GM18511 (cell line): ENCODE measurements around the gene STIP1.
A peak's percentile ranks its signal among the peaks of the same experiment; 100 is the strongest.

Experiments
- ATAC-seq: cut with Tn5 transposase; IDR thresholded peaks from one replicate; pipeline ENCODE4 v1.9.1; 2021; ENCODE audit warnings: mild to moderate bottlenecking, moderate library complexity; ENCODE audit not compliant: unreplicated experiment

Gene STIP1

GRCh38 chr11:64185693-64186491, at the start of gene STIP1:
STIP1 (plus strand) TSS chr11:64186171; CDS start chr11:64186262, 91 bp downstream.
- ATAC-seq = peak; percentile 87

DNA sequence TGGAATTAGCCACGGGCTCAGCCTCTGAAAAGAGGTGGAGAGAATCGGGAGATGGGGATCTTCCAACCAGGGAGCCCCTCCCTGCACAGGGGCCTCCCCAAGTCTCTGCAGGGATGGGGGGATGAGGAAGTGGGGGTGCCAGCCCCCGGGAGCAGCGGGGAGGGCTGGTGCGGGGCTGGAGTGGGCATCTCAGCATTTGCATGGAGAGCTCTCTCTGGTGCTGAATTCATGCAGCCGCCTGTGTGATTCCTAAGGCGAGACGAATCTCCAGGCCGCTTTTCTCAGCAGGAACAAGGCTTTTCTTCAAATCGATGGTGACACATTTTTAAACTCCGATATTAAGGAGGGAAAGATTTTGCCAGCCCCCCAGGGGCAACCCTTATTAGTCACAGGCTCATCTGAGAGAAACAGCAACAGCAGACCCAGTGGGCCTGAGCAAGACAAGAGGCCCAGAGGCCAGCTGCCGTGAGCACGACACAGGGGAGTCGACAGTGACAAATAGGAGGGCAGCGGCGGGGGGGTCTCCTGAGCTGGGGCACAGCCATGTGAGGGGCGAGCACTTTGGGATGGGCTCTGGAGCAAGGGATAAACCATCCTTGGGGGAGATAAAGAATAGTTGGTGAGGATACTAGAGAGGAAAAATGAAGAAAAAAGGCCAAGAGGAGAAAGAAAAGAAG, 49.1 kb upstream of the STIP1 start:
- no peak for ATAC-seq

DNA sequence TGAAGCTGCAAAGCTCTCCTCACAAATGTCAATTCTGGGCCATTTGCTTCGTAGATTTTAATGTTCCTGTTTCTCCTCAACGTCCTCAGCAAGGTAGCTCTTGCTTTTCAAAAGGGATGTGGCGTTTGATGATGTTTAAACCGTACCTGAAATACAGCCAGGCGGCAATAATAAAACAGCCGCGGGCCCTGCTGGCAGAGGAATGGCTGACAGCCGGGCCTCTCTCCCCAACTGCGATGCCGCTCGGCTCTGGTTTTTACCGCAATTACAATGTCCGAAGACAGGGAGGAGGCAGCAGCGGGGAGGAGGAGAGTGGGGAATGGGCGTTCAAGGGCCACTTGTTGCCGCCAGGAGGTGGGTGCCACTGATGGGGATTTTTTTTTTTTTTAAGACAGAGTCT, 47.6 kb upstream of the STIP1 start:
- ATAC-seq = no peak

DNA sequence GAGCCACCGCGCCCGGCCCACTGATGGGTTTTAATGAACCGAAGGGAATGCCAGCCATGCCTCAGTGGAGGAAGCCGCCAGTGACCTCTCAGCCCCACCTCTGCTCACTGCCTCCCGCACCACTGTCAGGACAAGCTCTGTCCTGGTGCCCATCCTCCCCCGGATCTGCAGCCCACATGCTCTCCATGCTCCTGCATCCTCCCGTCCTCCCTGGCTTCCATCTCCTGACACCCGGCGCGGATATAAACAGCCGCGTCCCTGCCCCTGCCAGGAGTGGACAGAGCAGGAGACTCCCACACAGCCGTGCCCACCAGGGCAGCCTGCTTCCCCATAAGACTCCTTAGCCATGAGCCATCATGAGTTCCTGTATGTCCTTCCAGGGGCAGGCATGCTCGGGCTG, 46.9 kb upstream of the STIP1 start:
- no peak for ATAC-seq

GRCh38 chr11:64140082-64140481, 45.9 kb upstream of the STIP1 start:
- no peak for ATAC-seq

DNA sequence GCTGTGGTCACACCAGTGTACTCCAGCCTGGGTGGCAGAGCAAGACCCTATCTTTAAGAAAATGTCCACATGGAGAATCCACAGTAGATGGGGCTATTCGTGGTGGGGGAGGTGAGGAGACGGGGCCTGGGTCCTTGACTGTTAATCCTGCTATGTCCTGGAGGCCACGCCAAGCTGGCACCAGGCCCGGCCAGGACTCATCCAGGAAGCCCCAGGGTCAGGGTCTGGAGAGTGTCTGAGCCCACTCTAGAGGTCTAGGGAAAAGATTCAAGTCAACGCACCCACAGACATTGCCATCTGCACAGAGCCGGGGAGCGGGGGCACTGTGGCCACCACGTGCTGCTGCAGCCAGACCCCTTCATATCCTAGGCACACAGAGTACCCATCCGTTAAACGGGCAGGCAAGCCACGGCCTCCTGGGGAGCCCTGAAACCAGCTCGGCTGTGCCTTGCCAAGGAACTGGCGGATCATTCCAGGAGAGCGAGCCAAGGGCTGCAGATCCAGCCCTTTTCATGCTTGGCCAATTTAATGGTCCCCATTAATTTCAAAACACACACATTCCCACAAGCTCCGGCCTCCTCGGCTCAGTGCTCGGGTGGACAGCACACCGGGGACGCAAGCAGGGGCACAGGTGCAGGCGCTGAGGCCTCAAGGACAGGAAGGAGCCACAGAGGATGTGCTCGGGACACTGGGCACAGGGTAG, 44.7 kb upstream of the STIP1 start:
- no peak for ATAC-seq

DNA sequence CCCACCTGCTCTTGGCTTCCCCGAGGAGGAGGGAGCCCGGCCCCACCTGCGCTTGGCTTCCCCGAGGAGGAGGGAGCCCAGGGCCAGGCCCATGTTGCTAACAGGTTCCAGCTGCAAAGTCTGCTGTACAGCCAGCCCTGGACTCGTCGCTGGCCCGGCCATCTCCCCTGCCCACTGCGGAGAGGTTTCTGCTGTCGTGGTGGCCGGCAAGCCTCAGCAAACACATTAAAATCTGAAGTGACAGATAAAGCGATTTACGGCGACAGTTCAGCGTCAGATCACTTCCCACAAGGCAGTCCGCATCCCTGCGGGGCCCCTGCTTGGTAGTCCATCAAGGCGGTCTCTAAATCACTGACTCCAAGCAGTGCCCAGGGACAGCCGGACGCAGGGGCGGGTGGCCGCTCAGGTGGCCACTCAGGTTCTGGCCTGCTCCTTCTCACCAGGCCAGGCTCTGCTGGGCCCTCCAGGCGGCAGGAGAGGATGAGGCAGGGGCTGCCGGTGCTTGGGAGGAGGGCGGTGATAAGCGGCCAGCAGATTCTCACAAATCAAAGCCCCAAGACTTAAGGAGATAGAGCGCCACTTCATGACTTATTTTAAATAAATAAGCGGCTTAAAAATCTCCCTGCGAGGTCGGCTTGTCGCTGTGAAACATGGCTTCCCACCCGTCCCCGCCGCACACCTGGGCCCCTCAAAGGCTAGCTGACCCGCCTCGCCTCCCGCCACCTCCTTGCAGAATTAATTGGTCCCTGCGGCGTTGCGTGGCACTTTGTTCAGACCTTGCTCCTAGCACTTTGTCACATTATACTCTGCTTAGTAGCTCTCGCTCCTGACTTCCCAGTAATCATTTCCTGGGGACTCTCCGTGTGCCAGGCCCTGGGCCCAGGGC, 41.1 kb upstream of the STIP1 start:
- ATAC-seq = no peak

- ATAC-seq = no peak
Measured at GRCh38 chr11:64146036-64146955, 39.7 kb upstream of the STIP1 start.

GRCh38 chr11:64148226-64148916, 37.6 kb upstream of the STIP1 start:
- no peak for ATAC-seq

DNA sequence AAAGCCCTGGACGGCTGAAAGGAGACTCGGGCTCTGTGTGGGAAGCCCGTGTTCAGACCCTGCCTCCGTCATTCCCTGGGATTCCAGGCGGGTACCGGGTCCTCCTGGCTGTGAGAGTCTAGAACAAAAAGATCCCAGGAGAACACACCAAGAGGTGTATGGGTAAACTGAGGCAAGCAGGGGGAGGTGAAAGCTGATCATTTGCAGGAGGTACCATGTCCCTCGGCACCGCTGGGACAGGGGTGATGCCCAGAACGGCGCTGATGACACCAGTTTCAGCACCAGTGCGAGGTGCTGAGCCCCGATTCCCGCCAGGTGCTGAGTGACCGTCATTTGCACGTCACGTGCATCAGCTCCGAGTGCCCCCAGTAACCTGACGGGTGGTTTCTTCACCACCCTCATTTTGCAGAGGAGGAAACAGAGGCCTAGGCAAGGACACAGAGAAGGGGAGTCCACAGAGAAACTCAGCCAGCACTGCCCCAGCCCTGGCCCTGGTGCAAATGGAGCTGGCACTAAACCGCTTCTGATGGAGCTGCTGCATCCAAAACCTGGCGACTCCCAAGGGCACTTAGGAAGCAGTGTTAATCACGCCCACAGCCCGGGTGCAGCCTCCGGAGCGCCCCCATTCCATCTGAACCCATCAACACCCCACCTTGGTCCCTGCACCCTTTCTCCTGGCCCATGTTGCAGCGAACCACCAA, 36.9 kb upstream of the STIP1 start:
- no peak for ATAC-seq

- no peak for ATAC-seq
Measured at GRCh38 chr11:64150051-64150450, 35.9 kb upstream of the STIP1 start.

DNA sequence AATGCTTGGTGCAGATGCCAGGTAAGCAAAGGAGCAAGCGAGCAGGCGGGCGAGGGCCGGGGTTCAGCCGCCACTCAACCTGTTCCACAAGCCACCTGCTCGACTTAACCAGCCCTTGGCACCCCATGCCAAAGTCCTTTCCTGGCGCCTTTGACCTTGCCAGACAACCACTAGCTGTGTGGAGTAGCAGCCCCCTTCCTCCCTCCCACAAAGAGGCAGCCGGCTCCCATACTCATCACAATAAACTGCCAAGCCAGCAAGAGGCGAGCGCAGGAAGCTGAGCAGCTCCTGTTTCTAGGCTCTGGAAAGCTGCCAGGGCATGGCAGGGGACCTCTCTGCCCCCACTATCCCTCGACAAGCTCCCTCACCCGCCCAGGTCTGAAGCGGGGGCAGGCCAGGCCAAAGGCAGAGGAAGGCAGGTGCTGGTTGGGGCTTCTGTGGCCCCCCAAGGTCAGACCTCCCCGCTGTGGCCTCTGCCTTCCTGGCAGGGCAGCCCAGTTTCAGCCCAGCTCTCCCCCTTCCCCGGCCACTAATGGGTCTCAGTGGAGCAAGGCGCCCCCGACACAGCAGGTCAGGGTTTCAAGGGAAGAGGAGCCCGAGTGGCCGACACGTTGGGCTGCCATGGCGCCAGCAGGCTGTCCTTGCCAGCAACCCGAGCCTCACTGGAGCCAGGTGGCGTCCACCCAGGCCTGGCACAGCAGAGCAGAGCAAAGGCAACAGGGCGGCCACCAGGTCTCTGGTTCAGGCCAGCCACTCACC, 35.3 kb upstream of the STIP1 start:
- ATAC-seq = no peak

GRCh38 chr11:64151337-64151736, 34.6 kb upstream of the STIP1 start:
- ATAC-seq = no peak

DNA sequence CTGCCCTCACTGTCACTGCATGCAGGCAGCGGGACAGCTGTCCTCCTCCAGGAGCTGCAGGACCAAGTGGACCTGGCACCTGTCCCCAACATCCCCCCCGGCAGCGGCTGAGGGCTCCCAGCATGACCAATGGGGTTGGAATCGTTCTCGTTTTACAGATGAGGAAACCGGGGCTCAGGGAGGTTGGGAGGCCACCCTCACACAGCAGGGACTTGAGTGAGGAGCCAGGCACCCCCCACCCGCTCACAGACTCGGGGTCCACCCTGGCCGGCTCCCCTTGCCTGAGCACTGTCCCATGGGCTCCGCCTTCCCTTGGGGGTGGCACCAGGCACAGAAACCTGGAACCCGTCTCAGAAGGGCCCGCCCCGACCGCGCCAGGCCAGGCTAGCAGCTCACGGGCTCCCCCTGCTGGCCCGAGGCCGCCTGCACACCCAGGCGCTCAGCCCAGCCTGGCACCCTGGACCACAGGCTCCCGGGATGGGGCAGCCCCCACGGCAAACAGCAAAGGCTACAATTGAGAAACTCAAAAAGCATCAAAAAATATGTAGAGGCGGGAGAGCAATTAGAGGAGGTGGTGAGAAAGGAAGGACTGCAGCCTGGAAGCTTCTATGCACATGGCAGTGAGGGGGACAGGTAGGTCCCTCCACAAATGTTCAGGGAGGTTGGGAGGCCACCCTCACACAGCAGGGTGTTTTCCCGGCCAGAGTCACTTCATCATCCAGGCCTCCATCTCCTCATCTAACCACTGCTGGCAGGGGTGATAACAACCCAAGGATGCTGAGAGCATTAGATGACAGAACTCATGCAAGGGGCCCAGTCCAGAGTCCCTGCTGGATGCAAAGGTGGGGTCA, 32.9 kb upstream of the STIP1 start:
- ATAC-seq = no peak

DNA sequence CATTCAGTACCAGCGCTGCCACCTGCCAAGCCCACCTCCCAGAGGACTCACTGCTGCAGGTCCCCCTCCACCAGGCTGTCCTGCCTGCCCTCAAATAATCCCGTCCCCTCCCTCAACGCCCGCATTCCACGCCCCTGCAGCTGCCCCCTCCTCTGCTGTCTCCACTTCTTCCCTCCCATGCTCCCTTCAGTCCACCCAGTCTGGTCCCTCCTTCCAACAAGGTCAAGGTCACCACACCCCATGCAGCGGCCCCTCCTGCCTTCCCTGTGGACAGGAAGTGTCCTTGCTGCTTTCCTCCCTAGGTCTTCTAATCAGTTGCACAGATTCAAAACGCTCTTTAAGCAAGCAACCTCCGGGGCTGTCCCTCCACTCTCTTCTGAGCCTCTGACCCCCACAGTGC, 32.2 kb upstream of the STIP1 start:
- no peak for ATAC-seq

DNA sequence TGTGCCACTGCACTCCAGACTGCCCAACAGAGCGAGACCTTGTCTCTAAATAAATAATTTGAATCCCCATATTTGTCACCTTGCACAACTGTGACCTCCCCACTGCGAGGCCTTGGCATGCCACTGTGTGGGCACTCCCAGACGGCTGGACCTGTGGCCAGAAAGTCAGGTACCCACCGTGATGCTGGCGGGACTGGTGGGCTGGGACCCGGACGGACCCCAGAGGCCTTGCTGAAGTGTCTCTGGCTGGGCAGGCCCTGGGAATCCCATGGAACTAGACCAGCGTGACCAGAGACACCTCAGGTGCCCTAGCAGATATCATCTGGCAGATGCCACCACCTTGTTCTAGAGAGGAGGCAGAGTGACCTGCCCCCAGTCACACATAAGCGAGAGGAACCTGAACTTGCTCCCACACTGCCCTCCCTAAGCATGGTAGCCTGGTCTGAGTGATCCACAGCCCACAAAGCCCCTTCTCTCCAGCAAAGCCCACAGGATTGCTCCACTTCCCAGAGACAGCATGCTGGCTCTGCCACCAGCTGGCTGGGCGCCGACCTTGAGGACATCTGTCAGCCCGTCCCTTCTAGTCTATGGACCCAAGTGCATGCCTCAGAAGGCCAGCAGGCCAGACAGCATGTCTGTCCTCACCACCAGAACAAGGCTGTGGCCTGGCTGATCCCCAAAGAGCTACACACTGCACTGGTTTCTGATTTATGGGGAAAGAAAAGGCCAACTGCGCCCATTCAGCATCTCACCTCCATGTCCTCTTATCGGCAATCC, 29.5 kb upstream of the STIP1 start:
- ATAC-seq = no peak
